GM19239 (cell line): ENCODE measurements around the gene PRSS33.

ENCODE experiments used
- DNase-seq: peaks from one replicate; pipeline ENCODE4 v3.0.0; 2011; ENCODE audit warnings: low spot score; ENCODE audit not compliant: insufficient read length
- FAIRE-seq: peaks from 2 replicates; lab custom pipeline; 2011; peaks lifted over from hg19 to GRCh38; lab: Jason Lieb, UNC

PRSS33 gene

DNA sequence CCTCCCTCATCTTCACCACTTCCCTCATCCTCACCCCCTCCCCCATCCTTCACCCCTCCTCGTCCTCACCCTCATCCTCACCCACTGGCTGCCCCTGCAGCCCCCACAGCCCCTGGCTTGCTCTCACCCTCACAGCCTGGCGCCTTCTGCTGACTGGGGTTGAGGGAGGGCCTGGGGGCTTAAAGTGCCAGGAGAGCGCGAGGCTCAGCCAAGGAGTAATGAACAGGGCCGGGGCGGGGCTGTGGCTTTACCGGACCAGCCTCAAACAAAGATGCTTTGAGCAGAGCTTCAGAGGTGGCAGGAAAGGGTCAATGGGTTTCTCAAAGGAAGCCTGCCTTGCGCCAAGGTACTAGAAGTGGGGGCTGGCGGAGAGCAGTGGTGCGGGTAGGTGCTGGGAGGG is at the start of gene PRSS33:
TSS of gene PRSS33 (minus strand) at position 155 of the 400 bp plus-strand sequence. CDS start 1,013 bp downstream, outside the sequence.
- DNase-seq (no peak), FAIRE-seq (no peak)

GRCh38 chr16:2836646-2837508 is 49.5 kb upstream of the PRSS33 start:
- no peak for DNase-seq
- FAIRE-seq, result no peak

GRCh38 chr16:2835638-2836493 is 48.5 kb upstream of the PRSS33 start:
- FAIRE-seq (no peak), DNase-seq (no peak)

DNA sequence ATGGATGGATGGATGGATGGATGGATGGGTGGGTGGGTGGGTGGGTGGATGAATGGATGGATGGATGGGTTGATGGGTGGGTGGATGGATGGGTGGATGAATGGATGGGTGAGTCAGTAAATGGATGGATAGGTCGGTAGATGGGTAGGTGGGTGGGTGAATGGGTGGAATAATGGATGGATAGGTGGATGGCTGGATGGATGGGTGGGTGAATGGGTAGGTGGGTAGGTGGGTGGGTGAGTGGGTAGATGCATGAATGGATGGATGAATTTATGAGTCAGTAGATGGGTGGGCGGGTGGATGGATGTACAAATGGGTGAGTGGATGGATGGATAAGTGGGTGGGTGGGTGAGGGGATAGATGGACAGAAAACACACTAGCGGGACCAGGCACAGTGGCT is 47.6 kb upstream of the PRSS33 start:
- DNase-seq (no peak), FAIRE-seq (no peak)

DNA sequence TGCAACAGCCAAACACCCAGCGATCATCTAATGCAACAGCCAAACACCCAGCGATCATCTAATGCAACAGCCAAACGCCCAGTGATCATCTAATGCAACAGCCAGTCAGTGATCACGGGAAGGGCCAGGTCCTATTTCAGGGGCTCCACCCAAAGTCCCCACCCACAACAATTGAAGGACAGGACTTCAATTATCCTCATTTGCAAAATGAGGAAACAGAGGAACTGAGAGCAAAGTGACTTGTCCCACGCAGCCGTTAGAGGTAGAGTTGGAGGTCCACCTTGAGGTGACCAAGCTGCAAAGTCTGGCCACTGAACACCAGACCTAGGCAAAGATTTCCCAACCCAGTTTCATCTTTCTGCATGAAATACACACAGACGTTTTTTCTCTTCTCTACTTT is 46.4 kb upstream of the PRSS33 start:
- no peak for DNase-seq
- no peak for FAIRE-seq

DNA sequence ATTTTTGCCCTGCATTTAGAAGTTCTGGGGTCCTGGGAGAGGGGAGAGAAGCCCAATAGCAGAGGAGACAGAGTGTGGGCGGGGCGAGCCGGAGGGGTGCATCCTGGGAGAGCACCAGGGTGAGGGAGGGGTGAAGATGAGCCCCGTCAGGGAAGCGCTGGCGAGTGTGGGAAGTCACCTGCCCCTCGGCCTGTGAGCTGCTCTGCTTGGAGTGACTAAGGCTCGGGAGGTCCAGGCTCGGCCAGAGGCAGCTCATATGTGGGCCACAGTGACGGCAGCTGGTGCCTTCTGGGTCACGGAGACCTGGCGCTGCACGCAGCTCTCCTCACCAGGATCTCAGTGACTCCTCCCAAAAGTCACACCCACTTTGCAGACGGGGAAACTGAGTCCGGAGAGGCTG is 43.8 kb upstream of the PRSS33 start:
- FAIRE-seq, result no peak

GRCh38 chr16:2830355-2830695 is 43.0 kb upstream of the PRSS33 start:
- DNase-seq, result no peak
- no peak for FAIRE-seq

More for the DNA sequence above, 43.8 kb upstream of the PRSS33 start:
- DNase-seq, result no peak

GRCh38 chr16:2829501-2830354 is 42.4 kb upstream of the PRSS33 start, which contains the start of gene ZG16B:
Gene ZG16B (plus strand): TSS chr16:2830303. CDS start chr16:2830442, 139 bp downstream.
- FAIRE-seq (no peak), DNase-seq (no peak)

GRCh38 chr16:2828876-2829430 is 41.6 kb upstream of the PRSS33 start:
- FAIRE-seq (no peak), DNase-seq (no peak)

GRCh38 chr16:2828521-2828840 is 41.1 kb upstream of the PRSS33 start:
- no peak for FAIRE-seq

DNA sequence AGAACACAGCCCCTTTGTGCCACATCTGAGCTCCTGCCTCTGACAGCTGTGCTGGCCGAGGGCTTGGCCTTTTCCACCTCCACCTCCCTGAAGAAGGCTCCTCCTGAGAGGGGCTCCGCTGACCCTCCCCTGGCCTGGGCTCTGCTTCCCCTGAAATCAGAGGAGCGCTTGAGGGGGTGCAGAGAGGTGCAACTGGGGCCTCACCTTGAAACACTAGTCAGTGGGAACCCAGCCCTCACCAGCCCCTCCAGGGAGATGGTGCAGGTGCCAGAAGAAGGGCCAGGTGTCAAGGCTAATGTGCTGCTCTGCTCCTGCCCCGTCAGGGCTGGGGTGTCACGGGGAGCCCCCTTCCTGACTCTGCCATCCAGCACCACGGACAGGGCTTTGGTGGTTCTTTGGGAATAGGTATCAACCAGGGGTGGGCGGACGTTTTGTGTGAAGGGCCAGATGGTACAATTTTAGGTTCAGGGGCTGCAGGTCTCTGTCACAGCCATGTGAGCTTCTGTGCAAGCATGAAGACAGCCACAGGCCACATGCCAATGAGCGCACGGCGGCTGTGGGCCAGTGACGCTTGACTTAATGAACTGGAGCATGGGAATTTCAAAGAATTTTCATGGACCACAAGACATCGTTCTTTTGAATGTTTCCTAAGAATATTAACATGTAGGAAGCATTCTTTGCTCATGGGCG is 40.6 kb upstream of the PRSS33 start:
- DNase-seq (no peak), FAIRE-seq (no peak)

More at GRCh38 chr16:2828521-2828840, 41.1 kb upstream of the PRSS33 start:
- no peak for DNase-seq

GRCh38 chr16:2827374-2827791 is 40.0 kb upstream of the PRSS33 start:
- no peak for DNase-seq
- FAIRE-seq, result no peak

GRCh38 chr16:2826591-2827373 is 39.4 kb upstream of the PRSS33 start:
- DNase-seq (no peak), FAIRE-seq (no peak)

DNA sequence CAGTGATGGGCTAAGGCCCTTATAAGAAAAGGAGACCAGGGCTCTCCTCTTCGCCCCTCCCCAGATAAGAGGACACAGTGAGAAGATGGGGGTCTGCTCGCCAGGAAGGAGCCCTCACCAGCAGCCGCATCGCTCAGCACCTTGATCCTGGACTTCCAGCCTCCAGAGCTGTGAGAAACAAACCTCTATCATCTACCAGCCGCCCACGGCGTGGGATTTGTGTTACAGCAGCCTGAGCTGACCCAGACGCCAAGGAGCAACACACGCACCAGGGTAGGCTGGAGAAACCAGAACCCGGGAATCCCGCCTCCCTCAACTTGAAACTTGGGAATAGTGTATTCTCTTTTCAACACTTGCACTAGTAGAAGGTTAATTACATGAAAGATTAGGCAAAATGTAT is 38.5 kb upstream of the PRSS33 start:
- no peak for FAIRE-seq

GRCh38 chr16:2825049-2825742 is 37.8 kb upstream of the PRSS33 start:
- no peak for FAIRE-seq

More for the DNA sequence above, 38.5 kb upstream of the PRSS33 start:
- no peak for DNase-seq

GRCh38 chr16:2824626-2825025 is 37.3 kb upstream of the PRSS33 start:
- FAIRE-seq (no peak), DNase-seq (no peak)

More at GRCh38 chr16:2825049-2825742, 37.8 kb upstream of the PRSS33 start:
- DNase-seq, result no peak

DNA sequence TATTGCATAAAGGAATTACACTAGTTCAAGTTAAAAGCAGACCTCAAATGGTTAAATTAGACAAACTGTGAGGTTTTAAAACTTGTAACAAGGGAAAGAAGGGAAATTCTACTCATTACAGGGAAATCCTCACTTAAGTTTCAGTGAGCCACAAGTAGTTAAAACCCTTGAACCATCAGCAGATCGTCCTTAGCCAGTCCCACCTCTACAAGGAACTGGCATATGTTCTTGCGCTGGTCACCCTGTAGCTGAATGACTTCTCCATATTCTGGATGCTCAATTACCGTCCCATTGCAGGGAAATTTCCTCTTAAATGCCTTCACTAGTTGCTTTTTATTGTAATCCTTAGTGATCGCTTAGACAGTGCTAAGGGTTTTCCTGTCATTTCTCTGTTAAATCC is 35.1 kb upstream of the PRSS33 start:
- DNase-seq (no peak), FAIRE-seq (no peak)

DNA sequence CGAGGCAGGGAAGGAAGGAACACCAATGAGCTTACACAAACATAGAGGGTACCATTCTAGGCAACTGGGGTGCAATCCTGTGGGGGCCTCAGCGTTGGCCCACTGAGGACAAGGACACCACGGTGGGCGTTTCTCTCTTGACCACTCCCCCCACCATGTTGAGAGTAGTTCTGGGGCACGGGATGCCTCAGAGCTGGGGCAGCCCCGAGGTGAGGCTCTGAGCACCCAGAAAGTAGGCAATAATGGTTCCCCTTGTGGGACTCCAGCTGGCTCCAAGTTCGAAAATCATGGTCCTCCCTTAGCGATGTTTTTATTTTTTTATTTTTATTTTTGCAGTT is 34.8 kb upstream of the PRSS33 start:
- FAIRE-seq (no peak), DNase-seq (no peak)
